NCI-H2227 (cell line): Measurements from ENCODE around the gene MBD5.

Source experiments
- DNase-seq: peaks from one replicate; lab custom pipeline; 2025; ENCODE audit not compliant: unreplicated experiment; lab: John Stamatoyannopoulos, UW

The MBD5 gene

DNA sequence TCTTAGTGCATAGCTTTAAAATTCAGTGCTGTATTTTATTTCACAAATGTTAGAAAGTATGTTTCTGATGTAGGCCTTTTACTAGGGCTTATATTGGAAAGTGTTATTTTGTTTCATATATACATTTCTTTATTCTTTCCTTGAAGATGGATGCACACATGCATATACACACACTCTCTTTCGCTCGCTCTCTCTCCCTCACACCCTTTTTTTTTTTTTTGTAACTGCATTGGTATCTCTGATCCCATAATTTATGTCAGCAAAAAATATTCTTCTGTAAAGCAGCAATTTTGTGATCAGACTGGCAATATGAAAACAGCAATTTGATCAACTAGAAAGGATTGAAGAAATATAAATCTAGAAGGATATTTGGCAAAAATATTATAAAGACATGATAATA, 2.0 kb downstream of the MBD5 start:
- DNase-seq, result no peak

DNA sequence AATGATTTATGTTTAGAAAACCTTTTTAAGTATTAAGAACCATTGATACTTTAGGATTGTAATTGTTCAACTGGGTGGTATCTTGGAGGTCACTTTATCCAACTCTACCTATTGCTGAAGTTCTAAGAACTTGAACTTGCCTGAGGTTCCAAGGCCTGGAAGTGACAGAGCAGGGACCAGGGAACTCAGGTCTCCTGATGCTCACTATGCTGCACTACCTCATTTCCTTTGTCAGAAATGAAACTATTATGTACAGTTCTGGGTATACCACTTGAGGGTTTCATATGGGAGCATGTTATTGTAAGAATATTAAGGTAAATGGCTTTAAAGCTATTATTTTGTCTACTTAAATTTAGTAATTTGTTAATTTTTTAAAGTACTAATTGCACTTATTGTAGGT, 3.0 kb downstream of the MBD5 start:
- no peak for DNase-seq

DNA sequence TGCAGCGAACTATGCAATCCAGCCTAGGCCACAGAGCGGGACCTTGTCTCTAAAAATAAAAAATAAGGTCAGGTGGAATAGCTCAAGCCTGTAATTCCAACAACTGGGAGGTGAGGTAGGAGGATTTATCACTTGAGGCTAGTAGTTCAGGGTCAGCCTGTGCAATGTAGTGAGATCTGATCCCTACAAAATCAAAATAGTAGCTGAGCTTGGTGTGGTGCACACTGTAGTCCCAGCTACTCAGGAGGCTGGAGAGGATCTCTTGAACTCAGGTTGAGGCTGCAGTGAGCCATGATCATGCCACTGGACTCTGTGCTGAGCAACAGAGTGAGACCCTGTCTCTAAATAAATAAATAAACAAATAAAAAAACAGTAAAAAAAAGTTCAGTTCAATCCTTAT, 5.7 kb downstream of the MBD5 start:
- DNase-seq, result no peak

DNA sequence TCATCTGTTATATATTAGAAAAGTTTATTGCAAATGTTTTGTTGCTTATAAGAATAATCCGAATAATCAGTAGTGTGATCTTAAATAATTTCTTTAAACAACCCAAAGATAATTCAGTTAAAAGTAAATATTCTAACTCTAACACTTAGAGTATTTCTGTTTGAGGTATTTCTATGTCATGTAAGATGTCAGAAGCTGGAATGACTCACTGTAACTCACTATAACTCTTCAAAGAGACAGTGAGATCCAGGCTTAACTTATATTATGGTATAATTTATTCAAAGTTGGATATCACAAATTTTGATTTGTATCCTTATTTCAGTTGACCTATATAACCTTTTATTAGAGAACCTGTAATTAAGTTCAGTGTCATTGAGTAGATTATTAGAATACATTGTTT, 6.9 kb downstream of the MBD5 start:
- no peak for DNase-seq

DNA sequence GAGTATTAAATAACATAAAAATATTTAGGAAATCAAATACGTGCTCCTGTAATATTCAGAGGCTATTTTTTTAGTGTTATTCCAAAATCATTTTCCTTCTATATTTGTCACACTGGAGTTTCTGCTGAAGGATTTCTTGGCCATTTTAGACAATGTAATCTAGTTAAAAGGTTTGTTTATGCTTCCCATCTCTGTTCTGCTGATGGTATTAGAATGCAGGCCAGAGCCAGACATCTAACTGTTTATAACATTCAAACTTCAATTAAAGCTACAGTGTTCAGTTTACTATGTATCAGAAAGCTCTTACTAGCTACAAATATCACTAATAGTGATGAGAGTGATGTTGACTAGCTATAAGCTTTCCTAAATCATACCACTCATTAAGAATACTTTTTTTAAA, 7.9 kb downstream of the MBD5 start:
- no peak for DNase-seq

DNA sequence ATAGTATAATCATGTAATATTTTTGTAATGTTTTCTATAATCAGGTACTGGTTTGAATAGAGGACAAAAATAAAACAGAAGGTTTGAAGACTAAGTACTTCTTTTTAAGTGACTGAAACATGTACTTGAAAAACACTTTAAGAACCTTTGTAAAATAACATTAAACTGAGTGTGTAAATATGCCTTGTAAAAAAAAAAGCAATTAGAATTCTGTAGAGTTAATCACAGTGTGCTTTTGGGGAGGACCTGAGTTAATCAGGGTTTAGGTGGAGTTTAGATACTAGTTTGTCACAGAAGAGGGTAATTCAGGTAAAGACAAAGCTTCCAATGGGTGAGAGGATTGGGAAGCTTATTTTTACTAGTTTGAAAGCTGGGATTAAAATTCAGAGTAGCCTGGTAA, 10.3 kb downstream of the MBD5 start:
- DNase-seq, result no peak

DNA sequence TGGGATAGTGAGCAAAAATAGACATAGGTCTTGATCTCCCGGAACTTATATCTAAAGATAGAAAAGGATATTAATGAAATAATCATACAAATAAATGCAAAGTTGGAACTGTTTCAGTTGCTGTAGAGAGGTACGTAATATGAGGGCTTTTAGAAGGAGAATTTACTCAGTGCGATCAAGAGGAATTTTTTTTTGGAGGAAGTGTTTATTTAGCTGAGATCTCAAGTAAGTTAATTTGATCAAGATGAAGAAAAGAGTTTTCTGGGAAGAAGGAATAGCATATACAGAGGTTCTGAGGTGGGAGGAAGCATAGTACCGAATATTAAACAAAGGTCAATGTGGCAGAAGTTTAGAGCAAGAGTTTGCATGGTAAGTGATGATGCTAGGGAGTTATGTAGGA, 11.3 kb downstream of the MBD5 start:
- DNase-seq, result no peak

DNA sequence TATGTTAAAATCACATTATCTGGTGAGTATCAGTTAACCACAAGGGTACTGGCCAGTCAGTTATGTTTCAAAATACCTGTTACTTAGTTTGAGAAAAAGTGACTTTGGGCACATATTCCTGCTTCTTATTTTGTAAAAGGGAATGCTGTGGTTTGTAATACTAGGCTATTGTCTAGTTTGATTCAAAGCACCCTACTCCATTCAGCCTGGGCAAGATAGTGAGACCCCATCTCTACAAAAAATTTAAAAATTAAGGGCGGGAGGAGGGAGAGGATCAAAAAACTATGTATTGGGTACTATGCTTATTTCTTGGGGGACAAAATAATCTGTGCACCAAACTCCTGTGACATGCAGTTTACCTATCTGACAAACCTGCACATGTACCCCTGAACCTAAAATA, 18.9 kb downstream of the MBD5 start:
- no peak for DNase-seq

DNA sequence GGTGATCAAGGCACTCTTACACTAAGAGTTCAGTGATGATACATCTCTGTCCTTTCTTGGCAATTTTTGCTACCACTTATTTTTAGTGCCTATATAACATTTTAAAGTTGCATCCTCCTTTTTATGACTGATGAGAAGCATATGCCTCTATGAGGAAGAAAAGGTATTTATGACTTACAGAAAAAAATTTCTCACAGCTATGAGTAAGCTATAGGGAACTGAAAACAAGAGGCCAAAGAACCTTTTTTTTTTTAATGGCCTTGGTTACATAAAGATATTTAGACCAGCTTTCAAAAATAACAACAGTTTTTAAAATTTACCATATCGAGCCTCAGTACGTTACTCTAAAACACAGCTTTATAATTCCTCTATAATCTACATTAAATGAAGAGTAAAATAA, 21.3 kb downstream of the MBD5 start:
- no peak for DNase-seq

DNA sequence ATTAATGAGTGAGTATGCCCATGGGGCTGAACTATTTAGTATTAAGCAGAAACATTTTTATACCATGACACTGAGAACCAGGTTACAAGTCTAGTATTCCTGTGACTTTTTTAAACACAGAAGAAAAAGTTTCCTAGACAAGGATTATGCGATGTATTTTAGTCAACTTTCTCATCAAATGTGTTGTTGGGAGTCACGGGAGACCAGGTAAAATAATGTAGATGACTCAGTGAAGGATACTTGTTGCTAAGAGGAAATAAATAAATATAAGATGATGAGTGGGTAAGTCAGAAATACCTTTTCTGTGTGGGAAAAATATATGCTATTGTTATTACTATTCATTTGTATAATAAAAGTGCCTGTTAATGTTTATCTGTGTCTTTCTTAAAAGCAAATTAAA, 23.4 kb downstream of the MBD5 start:
- DNase-seq, result no peak

DNA sequence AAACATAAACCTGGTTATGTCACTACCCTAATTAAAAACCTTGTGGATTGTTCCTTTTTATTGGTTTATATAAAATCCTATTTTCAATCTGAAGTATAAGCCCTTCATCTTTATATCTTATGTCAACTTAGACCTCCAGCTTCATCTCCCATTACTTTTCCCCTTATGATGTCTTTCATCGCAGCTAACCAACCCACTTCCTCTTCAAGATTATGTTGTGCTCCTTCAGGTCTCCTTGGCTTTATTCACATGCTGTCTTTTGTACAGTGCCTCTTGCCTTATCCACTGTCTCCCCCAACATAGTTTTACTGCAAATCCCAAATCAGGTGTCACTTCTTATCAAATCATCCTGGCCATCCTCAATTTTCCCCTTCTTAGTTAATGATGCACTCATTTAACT, 25.9 kb downstream of the MBD5 start:
- DNase-seq, result no peak

DNA sequence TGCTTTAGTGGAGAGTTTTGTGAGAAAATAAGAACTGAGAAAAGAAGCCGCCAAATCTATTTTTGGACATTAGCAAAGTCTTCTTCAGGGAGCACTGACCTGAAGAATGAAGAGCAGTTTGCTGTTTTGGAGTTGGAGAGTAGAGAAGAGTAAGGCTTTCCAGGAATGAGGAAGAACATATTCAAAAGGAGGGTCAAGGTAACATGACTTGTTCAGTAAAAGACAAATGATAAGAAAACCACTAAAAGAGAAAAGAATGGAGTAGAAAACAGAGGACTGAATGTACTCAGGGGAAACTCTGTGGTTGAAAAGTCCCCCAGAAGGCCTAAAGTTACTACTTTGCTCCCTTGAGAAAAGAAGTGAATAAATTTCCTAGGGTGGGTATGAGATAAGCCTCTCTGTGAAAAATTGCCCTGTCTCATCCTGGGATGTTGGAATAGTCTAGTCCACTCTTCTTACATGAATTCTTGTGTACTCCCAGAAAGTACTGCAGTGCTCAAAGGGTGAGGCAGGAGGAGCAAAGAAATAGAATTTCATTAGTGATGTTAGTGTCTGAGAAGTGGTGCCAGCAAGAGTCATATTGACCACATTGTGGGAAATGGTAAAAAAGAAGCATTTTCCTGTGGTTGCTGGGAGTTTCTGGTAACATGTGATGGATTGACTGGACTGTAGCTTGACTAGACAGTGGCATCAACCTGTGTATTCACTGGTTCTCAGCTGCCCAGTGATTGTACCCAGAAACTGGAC, 27.8 kb downstream of the MBD5 start:
- no peak for DNase-seq

DNA sequence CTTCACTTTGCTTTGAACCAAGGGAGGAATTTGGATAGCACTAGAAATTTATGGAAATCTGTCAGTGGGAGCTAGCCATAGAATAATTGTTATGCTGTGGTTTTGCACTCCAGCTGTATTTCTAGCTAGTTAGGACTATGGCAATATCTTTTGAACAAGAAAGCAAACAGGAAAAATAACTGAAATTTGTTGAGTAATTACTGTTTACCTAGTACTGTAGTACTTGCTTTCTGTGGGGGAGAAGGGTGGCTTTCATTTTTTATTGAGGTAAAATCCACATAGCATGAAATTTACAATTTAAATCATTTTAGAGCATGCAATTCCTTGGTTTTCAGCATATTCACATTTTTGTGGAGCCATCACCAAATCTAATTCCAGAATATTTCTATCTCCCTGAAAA, 28.4 kb downstream of the MBD5 start:
- DNase-seq, result no peak

DNA sequence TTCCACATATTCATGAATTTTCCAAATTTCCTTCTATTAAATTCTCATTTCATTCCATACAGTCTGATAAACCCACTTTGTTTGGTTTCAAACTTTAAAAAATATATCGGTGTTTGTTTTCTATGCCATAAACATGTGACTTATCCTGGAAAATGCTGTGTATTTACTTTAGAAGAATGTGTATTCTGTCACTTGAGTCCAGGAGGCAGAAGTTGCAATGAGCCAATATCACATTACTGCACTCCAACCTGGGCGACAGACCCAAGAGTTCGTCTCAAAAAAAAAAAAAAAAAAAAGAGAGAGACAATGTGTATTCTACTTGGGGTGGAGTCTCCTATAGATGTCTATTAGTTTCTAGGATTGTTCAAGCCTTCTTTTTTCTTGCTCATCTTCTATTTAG, 31.8 kb downstream of the MBD5 start:
- DNase-seq, result no peak

DNA sequence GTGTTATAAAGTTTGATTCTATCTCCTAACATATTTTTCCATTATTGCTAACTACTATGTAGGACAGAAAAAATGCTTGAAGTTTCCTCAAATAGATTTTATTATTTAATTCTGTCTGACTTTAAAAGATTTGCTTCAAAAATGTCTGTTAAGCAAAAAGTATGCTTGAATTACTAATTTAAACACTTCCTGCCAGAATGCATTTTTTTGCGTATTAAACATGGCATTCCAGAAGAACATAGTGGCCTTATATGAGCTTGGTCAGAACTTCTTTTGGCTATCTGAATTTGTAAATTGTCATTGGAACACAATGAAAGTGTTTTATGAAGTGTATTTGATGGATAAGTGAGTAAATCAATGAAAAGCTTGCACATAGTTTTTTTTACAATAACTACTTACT, 37.8 kb downstream of the MBD5 start:
- no peak for DNase-seq

DNA sequence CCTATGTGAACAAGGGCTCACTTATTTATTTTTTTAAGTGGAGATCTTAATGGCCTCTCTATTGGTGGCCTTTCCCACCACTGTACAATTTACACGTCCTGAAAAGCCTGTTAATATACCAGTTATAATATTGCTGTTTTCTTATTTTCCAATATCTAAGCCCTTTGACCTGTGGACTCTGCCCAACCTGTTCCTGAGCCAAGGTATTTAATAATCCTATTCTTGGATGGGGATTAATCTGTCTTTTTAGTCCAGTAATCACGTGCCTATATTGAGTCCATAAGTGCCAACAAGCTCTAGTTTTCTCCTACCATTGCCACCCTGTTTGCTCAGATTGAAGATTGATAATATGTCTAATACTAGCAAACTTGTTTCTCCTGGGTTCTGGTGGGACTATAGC, 42.7 kb downstream of the MBD5 start:
- no peak for DNase-seq

DNA sequence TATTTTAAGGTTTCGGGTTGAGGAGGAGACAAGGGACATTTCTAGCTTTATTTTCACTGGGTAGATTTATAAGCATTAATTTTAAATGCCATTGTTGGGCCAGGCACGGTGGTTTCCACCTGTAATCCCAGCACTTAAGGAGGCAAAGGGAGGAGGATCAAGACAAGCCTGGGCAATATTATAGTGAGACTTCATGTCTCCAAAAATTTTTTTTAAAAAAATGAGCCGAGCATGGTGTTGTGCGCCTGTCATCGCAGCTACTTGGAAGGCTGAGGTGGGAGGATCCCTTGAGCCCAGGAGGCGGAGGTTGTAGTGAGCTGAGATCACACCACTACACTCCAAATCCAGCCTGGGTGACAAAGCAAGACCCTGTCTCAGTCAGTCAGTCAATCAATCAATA, 45.0 kb downstream of the MBD5 start:
- no peak for DNase-seq

DNA sequence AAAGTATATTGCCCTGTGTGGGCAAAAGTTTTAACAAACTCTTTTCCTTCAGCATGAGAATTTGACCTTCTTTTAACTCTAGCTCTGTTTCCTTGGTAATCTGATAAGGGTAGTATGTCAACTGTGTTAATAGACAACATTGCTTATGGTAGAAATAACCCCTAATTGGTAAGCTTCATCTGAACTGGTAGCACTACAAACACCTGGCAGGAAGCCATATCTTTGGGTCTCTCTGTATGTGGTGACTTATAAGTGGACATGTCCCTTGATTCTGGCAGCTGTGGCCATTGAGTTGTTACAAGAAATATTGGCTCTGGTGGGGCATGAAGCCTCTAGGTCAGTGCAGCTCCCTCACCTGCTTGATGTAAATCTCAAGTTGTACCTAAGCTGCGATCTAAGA, 46.9 kb downstream of the MBD5 start:
- DNase-seq, result no peak

DNA sequence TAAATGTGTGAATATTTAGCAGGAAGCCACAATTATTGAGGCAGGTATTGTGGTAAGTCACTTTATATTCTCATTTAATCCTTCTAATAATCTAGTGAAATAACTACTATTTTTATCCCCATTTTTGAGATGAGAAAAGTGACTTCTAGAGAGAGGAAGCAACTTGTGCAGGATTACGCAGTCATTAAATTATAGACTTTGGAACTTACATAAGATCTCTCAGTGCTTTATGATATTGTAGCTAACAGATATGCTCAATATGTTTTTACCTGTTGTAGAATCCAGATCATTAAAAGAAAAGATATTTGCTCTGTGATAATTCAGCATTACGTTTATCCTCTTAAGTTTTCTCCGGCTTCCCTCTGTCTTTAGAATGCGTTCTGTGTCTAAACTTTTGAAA, 50.5 kb downstream of the MBD5 start:
- DNase-seq, result no peak

DNA sequence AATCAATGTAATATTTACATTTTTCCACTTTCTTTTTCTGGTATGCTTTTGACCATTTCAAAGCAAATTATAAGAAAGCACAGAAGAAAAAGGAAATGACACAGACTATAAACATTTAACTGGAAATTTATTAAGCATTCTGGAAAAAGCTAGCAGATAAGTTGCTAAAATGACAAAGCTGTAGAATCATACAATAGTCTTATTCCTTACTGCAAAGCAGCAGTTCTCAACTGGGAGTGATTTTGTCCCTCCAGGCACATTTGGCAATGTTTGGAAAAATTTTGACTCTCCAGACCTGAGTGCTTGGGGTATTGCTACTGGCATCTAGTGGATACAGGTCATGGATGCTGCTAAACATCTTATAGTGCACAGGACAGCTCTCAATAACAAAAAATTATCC, 75.1 kb downstream of the MBD5 start:
- DNase-seq, result no peak

DNA sequence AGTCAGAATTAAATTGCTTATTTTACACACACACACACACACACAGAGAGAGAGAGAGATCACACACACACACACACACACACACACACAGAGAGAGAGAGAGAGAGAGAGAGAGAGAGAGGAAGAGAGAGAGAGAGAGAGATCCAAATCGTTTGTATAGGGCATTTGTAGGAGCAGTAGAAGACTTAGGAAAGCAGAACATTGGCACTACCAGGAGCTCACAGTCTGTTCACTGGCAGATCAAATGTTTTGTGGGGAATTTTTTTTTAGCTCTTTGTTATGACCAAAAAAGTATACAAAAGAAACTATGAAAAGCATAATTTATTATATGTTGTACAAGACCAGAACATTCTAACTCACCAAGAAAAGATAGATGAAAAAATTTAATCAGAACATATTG, 81.8 kb downstream of the MBD5 start:
- no peak for DNase-seq

DNA sequence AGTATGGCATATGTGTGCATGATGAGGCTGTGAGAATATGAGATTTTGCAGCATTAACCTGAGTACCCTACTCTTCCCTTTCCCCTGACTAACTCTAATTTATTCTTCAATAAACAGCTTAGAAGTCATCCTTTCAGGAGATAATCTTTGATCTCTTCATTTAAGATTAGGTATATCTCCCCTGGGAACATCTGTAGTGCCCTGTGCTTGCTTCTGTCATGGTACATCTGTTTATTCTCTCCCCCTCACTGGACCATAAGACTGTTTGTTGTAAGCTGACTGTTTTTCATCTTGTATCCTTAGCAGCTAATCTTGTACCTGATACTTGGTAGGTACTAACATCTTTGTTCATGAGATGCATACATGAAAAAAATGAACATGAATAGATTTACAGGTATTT, 83.1 kb downstream of the MBD5 start:
- DNase-seq, result no peak

DNA sequence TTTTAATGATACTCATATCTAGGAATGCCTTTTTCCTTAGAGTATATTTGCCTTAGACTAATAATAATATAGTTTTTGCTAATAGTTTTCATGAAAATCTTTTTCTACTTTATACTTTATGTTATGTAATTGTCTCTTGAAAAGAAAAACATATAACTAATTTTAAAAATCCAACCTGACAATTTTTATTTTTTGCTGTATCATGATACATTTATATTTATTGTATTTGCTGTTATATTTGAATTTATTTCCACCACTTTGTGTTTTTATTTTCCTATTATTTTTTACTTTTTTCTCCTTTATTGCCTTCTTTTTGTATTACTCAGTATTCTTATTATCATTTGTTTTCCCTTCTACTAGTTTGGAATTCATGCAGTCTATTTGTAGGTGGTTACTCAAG, 85.4 kb downstream of the MBD5 start:
- DNase-seq, result no peak

DNA sequence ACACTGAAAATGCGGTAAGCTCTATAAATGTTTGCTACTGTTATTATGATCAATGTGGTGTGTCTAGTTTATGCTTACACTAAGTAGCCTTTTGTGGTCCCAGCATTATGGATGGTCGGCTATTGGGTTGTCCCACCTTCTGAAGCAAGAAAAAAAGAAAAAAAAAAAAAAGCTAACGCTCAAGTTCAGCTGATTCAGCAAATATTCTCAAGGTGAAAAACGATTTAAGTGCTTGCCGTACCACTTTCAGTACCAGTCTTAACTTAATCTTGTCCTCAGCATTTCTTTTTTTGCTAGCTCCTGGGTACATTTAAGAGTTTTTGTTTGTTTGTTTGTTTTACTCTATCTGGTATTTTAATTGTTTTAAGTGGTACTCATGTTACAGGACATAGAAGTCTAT, 87.5 kb downstream of the MBD5 start:
- no peak for DNase-seq
